Measurements from ENCODE around the gene PACSIN3. TPM values are rescaled to one million over a fixed set of nuclear protein-coding genes. Genes with fewer than 3 reads are reported as not detected.

PACSIN3 gene
- total RNA-seq, 1 donor from 2014 or later: 28.6 TPM

DNA sequence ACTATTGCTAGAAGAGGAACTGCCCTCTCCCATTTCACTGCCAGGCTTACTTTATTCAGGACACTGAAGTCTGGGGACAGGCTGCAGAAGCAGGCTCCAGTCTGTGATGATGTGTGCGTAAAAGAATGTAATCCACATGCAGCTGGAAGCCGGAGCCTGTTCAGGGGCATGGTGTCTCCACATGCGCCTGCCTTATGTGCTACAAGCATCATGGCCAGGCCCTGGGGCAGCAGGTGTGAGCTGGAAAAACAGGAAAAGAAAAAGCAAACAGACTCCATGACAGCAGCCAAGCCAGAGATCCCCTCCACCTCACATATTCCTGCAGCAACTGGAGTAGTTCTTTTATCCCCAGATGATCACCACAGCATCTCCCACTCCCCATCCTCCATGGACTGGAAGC is 42.9 kb downstream of the PACSIN3 start:
- ATAC-seq (peak; percentile 44 to 67), DNase-seq (no peak)
- Histone ChIP-seq H3K4me3 (no peak overlapping the region), H3K9me3 (no peaks in the 10 kb centered on the region), H3K27me3 (ENCODE audit: low read depth) (no peaks in the 10 kb centered on the region), H3K36me3 (peaks cover 8% of the 10 kb centered on the region), H3K27ac (no peak overlapping the region), H3K4me1 (no peaks in the 10 kb centered on the region)
- no peak for TF ChIP-seq CTCF (IDR thresholded peaks at IDR 0.05)
- intact Hi-C loops (cut with DNase I): no loop called here

DNA sequence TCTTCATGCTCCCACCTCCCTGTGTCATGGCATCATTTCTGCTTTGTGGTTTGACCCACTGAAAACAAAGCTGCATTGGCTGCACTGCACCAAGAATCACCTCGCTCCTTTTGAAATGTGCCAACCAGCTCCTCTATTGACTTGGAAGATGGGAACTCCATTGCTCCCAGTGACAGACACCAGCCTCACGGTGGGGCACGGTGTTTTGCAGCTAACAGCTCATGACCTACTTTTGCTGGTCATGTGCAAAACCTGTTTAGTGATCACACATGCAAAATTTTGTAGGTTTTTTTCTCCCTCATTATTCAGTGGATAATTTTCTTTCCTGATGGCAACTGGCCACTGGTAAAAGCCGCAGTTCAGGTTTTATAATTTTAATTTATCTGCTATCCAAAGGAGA is 46.4 kb downstream of the PACSIN3 start:
- Histone ChIP-seq H3K9me3 (no peaks in the 10 kb centered on the region), H3K36me3 (peaks cover 17% of the 10 kb centered on the region), H3K4me1 (no peaks in the 10 kb centered on the region), H3K27ac (no peak overlapping the region), H3K4me3 (no peak overlapping the region), H3K27me3 (ENCODE audit: low read depth) (no peaks in the 10 kb centered on the region)
- no peak for TF ChIP-seq CTCF (IDR thresholded peaks at IDR 0.05)
- no peak for DNase-seq
- no peak for ATAC-seq
- intact Hi-C loops (cut with DNase I): no loop called here

DNA sequence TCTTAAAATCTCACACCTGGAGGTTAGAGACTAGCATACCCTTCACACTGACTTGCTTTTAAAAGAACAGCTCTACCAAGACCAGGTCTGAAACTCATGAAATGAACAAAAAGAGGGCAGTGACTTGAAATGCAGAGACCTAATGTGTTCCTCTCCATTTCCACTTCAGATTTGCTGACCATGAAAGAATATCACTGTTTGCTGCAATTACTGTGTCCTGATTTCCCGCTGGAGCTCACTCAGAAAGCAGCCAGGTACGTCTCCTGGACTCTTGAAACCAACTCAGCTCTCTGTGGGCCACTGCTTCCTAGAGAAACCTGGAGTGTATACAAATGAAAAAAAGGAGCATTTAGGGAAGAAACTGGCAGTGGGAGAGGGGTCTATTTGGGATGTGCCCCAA is 48.8 kb downstream of the PACSIN3 start:
- no peak for TF ChIP-seq CTCF (IDR thresholded peaks at IDR 0.05)
- DNase-seq: no peak
- H3K9me3 ChIP-seq: no peaks in the 10 kb centered on the region
- H3K36me3 ChIP-seq: peaks cover 17% of the 10 kb centered on the region
- no peak for ATAC-seq
- H3K27ac ChIP-seq: no peak overlapping the region
- H3K4me3 ChIP-seq: no peak overlapping the region
- H3K4me1 ChIP-seq: no peaks in the 10 kb centered on the region
- intact Hi-C loops (cut with DNase I): no loop called here
- H3K27me3 ChIP-seq (ENCODE audit: low read depth): no peaks in the 10 kb centered on the region

DNA sequence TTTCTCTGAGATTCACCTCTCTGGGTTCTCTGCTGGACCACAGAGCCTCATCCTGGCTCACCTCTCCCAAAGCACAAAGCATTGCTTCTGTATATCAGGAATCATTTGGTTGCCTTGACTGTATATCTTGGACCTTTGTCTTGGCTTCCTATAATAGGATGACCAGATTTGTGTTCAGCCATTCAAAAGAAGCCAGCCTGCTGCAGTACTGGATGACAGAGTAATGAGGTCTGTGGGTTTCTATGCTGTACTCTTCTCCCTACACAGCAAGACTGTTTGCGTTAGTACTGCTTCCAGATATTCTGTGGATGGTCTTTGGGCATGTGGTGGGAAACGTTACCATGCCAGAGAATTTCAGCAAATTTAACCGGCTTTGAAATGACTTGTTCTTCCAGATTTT is 49.3 kb downstream of the PACSIN3 start:
- intact Hi-C loops (cut with DNase I): no loop called here
- ATAC-seq (no peak), DNase-seq (no peak)
- Histone ChIP-seq H3K4me1 (no peaks in the 10 kb centered on the region), H3K36me3 (peaks cover 17% of the 10 kb centered on the region), H3K27ac (no peak overlapping the region), H3K4me3 (no peak overlapping the region), H3K9me3 (no peaks in the 10 kb centered on the region), H3K27me3 (ENCODE audit: low read depth) (no peaks in the 10 kb centered on the region)
- TF ChIP-seq CTCF (IDR thresholded peaks at IDR 0.05): no peak

DNA sequence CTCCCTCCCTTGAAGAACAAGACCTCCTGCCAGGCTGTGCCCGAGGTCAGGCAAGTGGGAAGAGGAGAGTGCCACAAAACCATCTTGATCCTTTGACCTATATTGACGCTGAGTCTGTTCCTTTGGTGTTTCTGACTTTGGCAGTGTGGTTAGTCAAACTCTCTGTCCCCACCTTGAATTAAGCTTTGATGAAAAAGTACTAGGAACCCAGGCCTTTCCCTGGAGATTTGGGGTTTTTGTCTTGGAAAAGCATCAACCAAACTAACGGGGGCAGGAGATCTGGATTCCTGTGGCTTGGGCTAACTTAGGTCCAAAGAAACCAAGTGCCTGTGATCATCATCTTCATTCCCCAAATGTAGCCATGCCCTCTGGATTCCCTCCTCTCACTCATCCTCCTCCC is 49.9 kb downstream of the PACSIN3 start:
- H3K27me3 ChIP-seq (ENCODE audit: low read depth): no peaks in the 10 kb centered on the region
- DNase-seq (no peak), ATAC-seq (no peak)
- no peak for TF ChIP-seq CTCF (IDR thresholded peaks at IDR 0.05)
- peaks cover 17% of the 10 kb centered on the region for H3K36me3 ChIP-seq
- H3K9me3 ChIP-seq: no peaks in the 10 kb centered on the region
- H3K4me3 ChIP-seq: no peak overlapping the region
- H3K27ac ChIP-seq: no peak overlapping the region
- H3K4me1 ChIP-seq: no peaks in the 10 kb centered on the region
- intact Hi-C loops (cut with DNase I): no loop called here

- intact Hi-C loops (cut with DNase I): no loop called here
- no peak for ATAC-seq
- H3K27ac ChIP-seq: no peak overlapping the region
- no peak for TF ChIP-seq CTCF (IDR thresholded peaks at IDR 0.05)
- H3K9me3 ChIP-seq: no peaks in the 10 kb centered on the region
- DNase-seq: no peak
- no peaks in the 10 kb centered on the region for H3K27me3 ChIP-seq (ENCODE audit: low read depth)
- no peaks in the 10 kb centered on the region for H3K4me1 ChIP-seq
- peaks cover 9% of the 10 kb centered on the region for H3K36me3 ChIP-seq
- no peak overlapping the region for H3K4me3 ChIP-seq
Measured at GRCh38 chr11:47132981-47133380, 53.3 kb downstream of the PACSIN3 start.

All from lower lobe of right lung (tissue), 2 donors.